Uterus (tissue), 2 donors: Measurements from ENCODE around the gene GMPR2.

Source experiments
- POLR2A ChIP-seq, 2 donors: fragments of 450-650 bp; IDR thresholded peaks; one replicate each; pipeline ENCODE4 v1.6.1; 2016; ENCODE audit warnings: antibody characterized with exemption in 2 of 2, mild to moderate bottlenecking in 1 of 2, moderate library complexity in 1 of 2
- TF ChIP-seq, protein P1 (sequence below), 4 experiments: fragments of 200-600 bp in 2 of 4; fragments of 450-650 bp in 2 of 4; sonication (generic) in 2 of 4; IDR thresholded peaks; one replicate each; pipeline ENCODE4 v1.5.1; 2016 to 2019; ENCODE audit warnings: antibody characterized with exemption in 4 of 4, mild to moderate bottlenecking in 2 of 4, moderate library complexity in 1 of 4

- TF ChIP-seq POLR2A (IDR thresholded peaks at IDR 0.05) = no peak
- TF ChIP-seq, protein P1, sequence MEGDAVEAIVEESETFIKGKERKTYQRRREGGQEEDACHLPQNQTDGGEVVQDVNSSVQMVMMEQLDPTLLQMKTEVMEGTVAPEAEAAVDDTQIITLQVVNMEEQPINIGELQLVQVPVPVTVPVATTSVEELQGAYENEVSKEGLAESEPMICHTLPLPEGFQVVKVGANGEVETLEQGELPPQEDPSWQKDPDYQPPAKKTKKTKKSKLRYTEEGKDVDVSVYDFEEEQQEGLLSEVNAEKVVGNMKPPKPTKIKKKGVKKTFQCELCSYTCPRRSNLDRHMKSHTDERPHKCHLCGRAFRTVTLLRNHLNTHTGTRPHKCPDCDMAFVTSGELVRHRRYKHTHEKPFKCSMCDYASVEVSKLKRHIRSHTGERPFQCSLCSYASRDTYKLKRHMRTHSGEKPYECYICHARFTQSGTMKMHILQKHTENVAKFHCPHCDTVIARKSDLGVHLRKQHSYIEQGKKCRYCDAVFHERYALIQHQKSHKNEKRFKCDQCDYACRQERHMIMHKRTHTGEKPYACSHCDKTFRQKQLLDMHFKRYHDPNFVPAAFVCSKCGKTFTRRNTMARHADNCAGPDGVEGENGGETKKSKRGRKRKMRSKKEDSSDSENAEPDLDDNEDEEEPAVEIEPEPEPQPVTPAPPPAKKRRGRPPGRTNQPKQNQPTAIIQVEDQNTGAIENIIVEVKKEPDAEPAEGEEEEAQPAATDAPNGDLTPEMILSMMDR (IDR thresholded peaks at IDR 0.05) = no peak
Observed at GRCh38 chr14:24194873-24195185, 37.9 kb upstream of the GMPR2 start.
